ENCODE measurements around the gene PCDHA3.
"Not testable (repeated sequence)": the region's sequence is repeated elsewhere in the genome, so short reads cannot be mapped to it uniquely, and the experiment has no call there.

The PCDHA3 gene

GRCh38 chr5:140791089-140791488 is 9.8 kb upstream of the PCDHA3 start:
- peaks cover 5% of the 10 kb centered on the region for H3K9me3 ChIP-seq (ENCODE audit: insufficient read depth, low read length, severe bottlenecking)
- no peak for DNase-seq

GRCh38 chr5:140794595-140795258 is 6.1 kb upstream of the PCDHA3 start, which contains the start of gene PCDHA2:
Gene PCDHA2 (plus strand): TSS chr5:140794852.
- no peaks in the 10 kb centered on the region for H3K4me1 ChIP-seq (ENCODE audit: insufficient read depth, low read length)
- no peaks in the 10 kb centered on the region for H4K20me1 ChIP-seq (ENCODE audit: insufficient read depth, low read length)
- no peak within 1 kb of the TSS for H3K27ac ChIP-seq (ENCODE audit: low read length)
- TF ChIP-seq CTCF (IDR thresholded peaks at IDR 0.05; ENCODE audit: borderline replicate concordance, extremely low read depth, low read length, poor library complexity, severe bottlenecking) (peak; percentile 30), EZH2 (IDR thresholded peaks at IDR 0.05; ENCODE audit: borderline replicate concordance, low read depth, low read length, severe bottlenecking) (no peak)
- no peak within 1 kb of the TSS for H3K4me2 ChIP-seq (ENCODE audit: insufficient read depth, low read length)
- DNase-seq (no peak), ATAC-seq (ENCODE audit: insufficient read depth, low read depth) (no peak)
- H3K27me3 ChIP-seq (ENCODE audit: insufficient read depth, low read length, poor library complexity), result peaks cover 3% of the 10 kb centered on the region
- no peaks in the 10 kb centered on the region for H3K79me2 ChIP-seq (ENCODE audit: insufficient read depth, low read length)
- H3K9ac ChIP-seq (ENCODE audit: low read depth, low read length), result no peak within 1 kb of the TSS
- H3K4me3 ChIP-seq (ENCODE audit: low read depth in 1 of 2, low read length in 2 of 2), result no peak within 1 kb of the TSS
- no peaks in the 10 kb centered on the region for H3K9me3 ChIP-seq (ENCODE audit: insufficient read depth, low read length, severe bottlenecking)
- H2AFZ ChIP-seq (ENCODE audit: low read depth, low read length), result no peak within 1 kb of the TSS
- H3K36me3 ChIP-seq (ENCODE audit: insufficient read depth, low read length), result no peaks in the 10 kb centered on the region

More at GRCh38 chr5:140791089-140791488, 9.8 kb upstream of the PCDHA3 start:
- Histone ChIP-seq H4K20me1 (ENCODE audit: insufficient read depth, low read length) (no peaks in the 10 kb centered on the region), H3K27ac (ENCODE audit: low read length) (no peak overlapping the region), H3K36me3 (ENCODE audit: insufficient read depth, low read length) (no peaks in the 10 kb centered on the region), H3K27me3 (ENCODE audit: insufficient read depth, low read length, poor library complexity) (peaks cover 3% of the 10 kb centered on the region), H3K79me2 (ENCODE audit: insufficient read depth, low read length) (no peaks in the 10 kb centered on the region), H3K4me3 (ENCODE audit: low read depth in 1 of 2, low read length in 2 of 2) (no peak overlapping the region), H2AFZ (ENCODE audit: low read depth, low read length) (no peak overlapping the region), H3K9ac (ENCODE audit: low read depth, low read length) (no peak overlapping the region), H3K4me1 (ENCODE audit: insufficient read depth, low read length) (no peaks in the 10 kb centered on the region), H3K4me2 (ENCODE audit: insufficient read depth, low read length) (no peak overlapping the region)
- ATAC-seq (ENCODE audit: insufficient read depth, low read depth), result no peak
- TF ChIP-seq EZH2 (IDR thresholded peaks at IDR 0.05; ENCODE audit: borderline replicate concordance, low read depth, low read length, severe bottlenecking), result no peak
- no peak for TF ChIP-seq CTCF (IDR thresholded peaks at IDR 0.05; ENCODE audit: borderline replicate concordance, extremely low read depth, low read length, poor library complexity, severe bottlenecking)

- H3K79me2 ChIP-seq (ENCODE audit: insufficient read depth, low read length), result no peaks in the 10 kb centered on the region
- no peak overlapping the region for H3K4me3 ChIP-seq (ENCODE audit: low read depth in 1 of 2, low read length in 2 of 2)
- no peak overlapping the region for H3K27ac ChIP-seq (ENCODE audit: low read length)
- no peaks in the 10 kb centered on the region for H3K36me3 ChIP-seq (ENCODE audit: insufficient read depth, low read length)
- H4K20me1 ChIP-seq (ENCODE audit: insufficient read depth, low read length), result no peaks in the 10 kb centered on the region
- ATAC-seq (ENCODE audit: insufficient read depth, low read depth) (no peak), DNase-seq (no peak)
- H2AFZ ChIP-seq (ENCODE audit: low read depth, low read length), result no peak overlapping the region
- no peaks in the 10 kb centered on the region for H3K9me3 ChIP-seq (ENCODE audit: insufficient read depth, low read length, severe bottlenecking)
- H3K9ac ChIP-seq (ENCODE audit: low read depth, low read length), result no peak overlapping the region
- no peaks in the 10 kb centered on the region for H3K4me1 ChIP-seq (ENCODE audit: insufficient read depth, low read length)
- H3K4me2 ChIP-seq (ENCODE audit: insufficient read depth, low read length), result no peak overlapping the region
- TF ChIP-seq EZH2 (IDR thresholded peaks at IDR 0.05; ENCODE audit: borderline replicate concordance, low read depth, low read length, severe bottlenecking) (no peak), CTCF (IDR thresholded peaks at IDR 0.05; ENCODE audit: borderline replicate concordance, extremely low read depth, low read length, poor library complexity, severe bottlenecking) (peak; percentile 37)
- peaks cover 3% of the 10 kb centered on the region for H3K27me3 ChIP-seq (ENCODE audit: insufficient read depth, low read length, poor library complexity)
These were observed 5.6 kb upstream of the PCDHA3 start for GRCh38 chr5:140795259-140795641.

- H3K79me2 ChIP-seq (ENCODE audit: insufficient read depth, low read length); H3K9ac ChIP-seq (ENCODE audit: low read depth, low read length); H3K27ac ChIP-seq (ENCODE audit: low read length); H3K4me2 ChIP-seq (ENCODE audit: insufficient read depth, low read length); DNase-seq; H2AFZ ChIP-seq (ENCODE audit: low read depth, low read length); ATAC-seq (ENCODE audit: insufficient read depth, low read depth); H3K27me3 ChIP-seq (ENCODE audit: insufficient read depth, low read length, poor library complexity); H3K36me3 ChIP-seq (ENCODE audit: insufficient read depth, low read length); H3K4me1 ChIP-seq (ENCODE audit: insufficient read depth, low read length); H3K4me3 ChIP-seq (ENCODE audit: low read depth in 1 of 2, low read length in 2 of 2); H3K9me3 ChIP-seq (ENCODE audit: insufficient read depth, low read length, severe bottlenecking); H4K20me1 ChIP-seq (ENCODE audit: insufficient read depth, low read length): not testable (repeated sequence)
These were observed 4.7 kb upstream of the PCDHA3 start for GRCh38 chr5:140796072-140796717.

Measured in DND-41 (cell line).